Kidney (tissue), 14 donors: ENCODE results near the gene TRIM72. TPM values are rescaled to one million over a fixed set of nuclear protein-coding genes. Genes with fewer than 3 reads are reported as not detected.

Experiments
- DNase-seq, 5 donors: peaks; one replicate each; pipeline ENCODE4 v3.0.0-alpha.2; 2013 to 2020
- FAIRE-seq: peaks from 2 replicates; lab custom pipeline; 2012; peaks lifted over from hg19 to GRCh38; lab: Jason Lieb, UNC
- H3K27ac ChIP-seq, 2 donors: one replicate each; pipeline ENCODE4 v1.7.0; 2013; ENCODE audit warnings: low read depth in 2 of 2, low read length in 2 of 2, inconsistent platforms in 1 of 2
- H3K27me3 ChIP-seq: one replicate; pipeline ENCODE4 v1.7.1; 2013; ENCODE audit warnings: low read length, inconsistent platforms; ENCODE audit not compliant: control insufficient read depth, insufficient read depth
- H3K36me3 ChIP-seq, 3 donors: one replicate each; pipeline versions ENCODE4 v1.7.0 to v1.7.1; 2013; ENCODE audit warnings: low read length in 3 of 3, control low read depth in 1 of 3, inconsistent platforms in 1 of 3; ENCODE audit not compliant: insufficient read depth in 3 of 3, control insufficient read depth in 2 of 3
- H3K4me1 ChIP-seq, 3 donors: one replicate each; pipeline versions ENCODE4 v1.7.0 to v1.7.1; 2013; ENCODE audit warnings: low read length in 3 of 3, inconsistent platforms in 1 of 3, low read depth in 1 of 3; ENCODE audit not compliant: control insufficient read depth in 2 of 3, insufficient read depth in 2 of 3
- H3K4me3 ChIP-seq, 3 donors: one replicate each; pipeline versions ENCODE4 v1.7.0 to v1.8.1; 2013; ENCODE audit warnings: low read length in 3 of 3, control low read depth in 1 of 3, inconsistent platforms in 1 of 3
- H3K9ac ChIP-seq, 3 donors: one replicate each; pipeline versions ENCODE4 v1.7.0 to v1.7.1; 2013; ENCODE audit warnings: low read length in 3 of 3, control low read depth in 1 of 3, inconsistent platforms in 1 of 3
- H3K9me3 ChIP-seq, 3 donors: one replicate each; pipeline versions ENCODE4 v1.7.0 to v1.7.1; 2013; ENCODE audit warnings: low read length in 3 of 3, control low read depth in 1 of 3, inconsistent platforms in 1 of 3; ENCODE audit not compliant: control insufficient read depth in 2 of 3, insufficient read depth in 1 of 3
- intact Hi-C: fragments of 100-400 bp; cut with DNase I; formaldehyde crosslinking; loops from one replicate; pipeline ENCODE4 v1.11.1; 2022
- polyA plus RNA-seq: library from polyadenylated mRNA; stranded (reverse); fragments of 350-450 nt; fragmentation: Illumina TruSeq; extraction: RNeasy Lipid Tissue Mini Kit (QIAGEN cat#74804); gene quantifications from one replicate; pipeline ENCODE4 v1.2.3, GENCODE V29; 2014; ENCODE audit warnings: low read depth, low replicate concordance; ENCODE audit not compliant: insufficient read depth
- total RNA-seq: library from RNA; stranded (reverse); fragmentation: NEBNext Ultra II Directional; extraction: Animal tissue kit (Norgen Biotek cat#: 25700); gene quantifications from one replicate; pipeline ENCODE4 v1.2.1, GENCODE V29; 2021
- TF ChIP-seq, protein P1 (sequence below): IDR thresholded peaks from 3 replicates; pipeline ENCODE4 v1.5.1; 2012; ENCODE audit warnings: mild to moderate bottlenecking, moderate library complexity, borderline replicate concordance; ENCODE audit not compliant: insufficient read depth; ENCODE audit errors: extremely low read depth
- donor health status: control.
- donor health status: control.
- donor health status: control.
- donor health status: control.
- donor health status: control.
- donor health status: DM: yes; HTN: yes; CAD: no.
- donor health status: Normal renal cell carcinoma (clear cell type).

TRIM72 gene
- total and polyA plus RNA-seq, 2 donors from 2014 or later, result 0.06 to 0.11 TPM

DNA sequence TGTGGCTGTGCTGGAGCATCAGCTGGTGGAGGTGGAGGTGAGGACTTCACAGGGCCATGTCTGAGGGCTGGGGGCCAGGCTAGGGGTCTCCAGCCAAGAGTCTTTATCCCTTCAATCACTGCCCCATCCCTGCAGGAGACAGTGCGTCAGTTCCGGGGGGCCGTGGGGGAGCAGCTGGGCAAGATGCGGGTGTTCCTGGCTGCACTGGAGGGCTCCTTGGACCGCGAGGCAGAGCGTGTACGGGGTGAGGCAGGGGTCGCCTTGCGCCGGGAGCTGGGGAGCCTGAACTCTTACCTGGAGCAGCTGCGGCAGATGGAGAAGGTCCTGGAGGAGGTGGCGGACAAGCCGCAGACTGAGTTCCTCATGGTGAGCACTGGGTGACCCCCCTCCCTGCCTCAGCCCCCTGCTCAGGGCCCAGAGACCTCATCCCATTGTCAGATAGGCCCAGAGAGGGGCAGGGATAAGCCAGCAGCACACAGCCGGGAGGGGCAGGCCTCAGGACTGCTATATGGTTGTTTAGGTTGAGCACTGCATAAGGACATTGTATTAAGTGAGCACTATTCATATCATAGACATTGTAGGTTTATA is 5.3 kb downstream of the TRIM72 start:
- intact Hi-C loops, result no loop called here
- Histone ChIP-seq H3K27ac (no peak overlapping the region), H3K27me3 (peaks cover 21% of the 10 kb centered on the region), H3K9me3 (no peaks in the 10 kb centered on the region), H3K4me1 (peaks cover 0 to 21% (median 4%) of the 10 kb centered on the region in 3 donors), H3K4me3 (no peak overlapping the region), H3K9ac (no peak overlapping the region), H3K36me3 (no peaks in the 10 kb centered on the region)
- TF ChIP-seq, protein P1, sequence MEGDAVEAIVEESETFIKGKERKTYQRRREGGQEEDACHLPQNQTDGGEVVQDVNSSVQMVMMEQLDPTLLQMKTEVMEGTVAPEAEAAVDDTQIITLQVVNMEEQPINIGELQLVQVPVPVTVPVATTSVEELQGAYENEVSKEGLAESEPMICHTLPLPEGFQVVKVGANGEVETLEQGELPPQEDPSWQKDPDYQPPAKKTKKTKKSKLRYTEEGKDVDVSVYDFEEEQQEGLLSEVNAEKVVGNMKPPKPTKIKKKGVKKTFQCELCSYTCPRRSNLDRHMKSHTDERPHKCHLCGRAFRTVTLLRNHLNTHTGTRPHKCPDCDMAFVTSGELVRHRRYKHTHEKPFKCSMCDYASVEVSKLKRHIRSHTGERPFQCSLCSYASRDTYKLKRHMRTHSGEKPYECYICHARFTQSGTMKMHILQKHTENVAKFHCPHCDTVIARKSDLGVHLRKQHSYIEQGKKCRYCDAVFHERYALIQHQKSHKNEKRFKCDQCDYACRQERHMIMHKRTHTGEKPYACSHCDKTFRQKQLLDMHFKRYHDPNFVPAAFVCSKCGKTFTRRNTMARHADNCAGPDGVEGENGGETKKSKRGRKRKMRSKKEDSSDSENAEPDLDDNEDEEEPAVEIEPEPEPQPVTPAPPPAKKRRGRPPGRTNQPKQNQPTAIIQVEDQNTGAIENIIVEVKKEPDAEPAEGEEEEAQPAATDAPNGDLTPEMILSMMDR, result no peak
- no peak for DNase-seq
- no peak for FAIRE-seq

GRCh38 chr16:31221357-31222160 is 7.6 kb downstream of the TRIM72 start:
- Histone ChIP-seq H3K27me3 (peaks cover 16% of the 10 kb centered on the region), H3K27ac (no peak overlapping the region), H3K9me3 (no peaks in the 10 kb centered on the region), H3K9ac (no peak overlapping the region), H3K4me1 (peaks cover 0 to 6% (median 0%) of the 10 kb centered on the region in 3 donors), H3K4me3 (no peak overlapping the region), H3K36me3 (no peaks in the 10 kb centered on the region)
- FAIRE-seq (no peak), DNase-seq (no peak)
- TF ChIP-seq, protein P1, result no peak
- intact Hi-C loops, result no loop called here

DNA sequence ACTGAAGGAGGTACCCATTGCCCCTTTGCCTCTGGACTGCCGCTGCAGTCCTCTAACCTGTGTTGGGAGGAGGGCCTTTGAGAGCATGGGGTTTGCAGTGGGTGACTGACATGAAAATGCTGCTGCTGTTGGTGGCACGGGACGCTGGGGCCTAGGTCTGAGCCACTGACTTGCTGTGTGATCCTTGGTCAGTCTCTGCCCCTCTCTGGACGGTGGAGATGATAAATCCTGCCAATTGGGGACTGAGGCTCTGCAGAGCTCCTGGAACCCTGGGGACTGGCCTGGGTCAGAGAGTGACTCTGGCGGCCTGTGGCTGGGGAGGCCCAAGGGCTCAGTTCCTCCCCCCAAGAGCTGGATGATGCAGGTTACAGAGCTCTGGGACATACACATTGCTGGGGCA is 9.1 kb downstream of the TRIM72 start:
- Histone ChIP-seq H3K27ac (no peak overlapping the region), H3K4me1 (no peaks in the 10 kb centered on the region), H3K36me3 (no peaks in the 10 kb centered on the region), H3K27me3 (peaks cover 5% of the 10 kb centered on the region), H3K9ac (no peak overlapping the region), H3K9me3 (no peaks in the 10 kb centered on the region), H3K4me3 (no peak overlapping the region)
- intact Hi-C loops, result no loop called here
- DNase-seq (no peak), FAIRE-seq (no peak)
- TF ChIP-seq, protein P1, result no peak
